Body of pancreas (tissue), 4 donors: Measurements from ENCODE around the gene TFPI.

Experiments used
- POLR2A ChIP-seq, 3 donors: fragments of 450-650 bp; IDR thresholded peaks; one replicate each; pipeline ENCODE4 v1.6.1; 2016; ENCODE audit warnings: antibody characterized with exemption in 3 of 3, mild to moderate bottlenecking in 2 of 3
- TF ChIP-seq, protein P1 (sequence below), 7 experiments: fragments of 450-650 bp in 4 of 7; fragments of 200-600 bp in 3 of 7; sonication (generic) in 3 of 7; IDR thresholded peaks; one replicate each; pipeline ENCODE4 v1.5.1; 2016 to 2019; ENCODE audit warnings: antibody characterized with exemption in 7 of 7

- TF ChIP-seq POLR2A (IDR thresholded peaks at IDR 0.05), result no peak
- TF ChIP-seq, protein P1, sequence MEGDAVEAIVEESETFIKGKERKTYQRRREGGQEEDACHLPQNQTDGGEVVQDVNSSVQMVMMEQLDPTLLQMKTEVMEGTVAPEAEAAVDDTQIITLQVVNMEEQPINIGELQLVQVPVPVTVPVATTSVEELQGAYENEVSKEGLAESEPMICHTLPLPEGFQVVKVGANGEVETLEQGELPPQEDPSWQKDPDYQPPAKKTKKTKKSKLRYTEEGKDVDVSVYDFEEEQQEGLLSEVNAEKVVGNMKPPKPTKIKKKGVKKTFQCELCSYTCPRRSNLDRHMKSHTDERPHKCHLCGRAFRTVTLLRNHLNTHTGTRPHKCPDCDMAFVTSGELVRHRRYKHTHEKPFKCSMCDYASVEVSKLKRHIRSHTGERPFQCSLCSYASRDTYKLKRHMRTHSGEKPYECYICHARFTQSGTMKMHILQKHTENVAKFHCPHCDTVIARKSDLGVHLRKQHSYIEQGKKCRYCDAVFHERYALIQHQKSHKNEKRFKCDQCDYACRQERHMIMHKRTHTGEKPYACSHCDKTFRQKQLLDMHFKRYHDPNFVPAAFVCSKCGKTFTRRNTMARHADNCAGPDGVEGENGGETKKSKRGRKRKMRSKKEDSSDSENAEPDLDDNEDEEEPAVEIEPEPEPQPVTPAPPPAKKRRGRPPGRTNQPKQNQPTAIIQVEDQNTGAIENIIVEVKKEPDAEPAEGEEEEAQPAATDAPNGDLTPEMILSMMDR (IDR thresholded peaks at IDR 0.05), result no peak
Observed at GRCh38 chr2:187440101-187440675, 114.0 kb downstream of the TFPI start.
